ENCODE measurements around the gene MED16.

The MED16 gene

GRCh38 chr19:927351-927779 is 34.4 kb upstream of the MED16 start:
- no peaks in the 10 kb centered on the region for H3K27me3 ChIP-seq (ENCODE audit: control insufficient read depth, insufficient read depth, low read length, poor library complexity, severe bottlenecking)
- H3K4me3 ChIP-seq (ENCODE audit: insufficient read depth, low read depth, low read length) = peak overlapping the region; percentile 91
- peaks cover 9% of the 10 kb centered on the region for H3K4me1 ChIP-seq (ENCODE audit: control insufficient read depth, insufficient read depth, low read length)
- H3K9me3 ChIP-seq (ENCODE audit: control insufficient read depth, low read length) = no peaks in the 10 kb centered on the region
- H3K27ac ChIP-seq (ENCODE audit: insufficient read depth, low read depth, low read length, poor library complexity, severe bottlenecking) = peak overlapping the region; percentile 60
- peaks cover 13% of the 10 kb centered on the region for H3K36me3 ChIP-seq (ENCODE audit: control insufficient read depth, insufficient read depth, low read length)
- WGBS, 2 experiments = 3 to 4% methylated on average over 10 to 15 of the region's 15 CpGs

GRCh38 chr19:926589-927350 is 33.8 kb upstream of the MED16 start:
- Histone ChIP-seq H3K4me3 (ENCODE audit: insufficient read depth, low read depth, low read length) (peak overlapping the region; percentile 91), H3K36me3 (ENCODE audit: control insufficient read depth, insufficient read depth, low read length) (peaks cover 9% of the 10 kb centered on the region), H3K27ac (ENCODE audit: insufficient read depth, low read depth, low read length, poor library complexity, severe bottlenecking) (peak overlapping the region; percentile 60), H3K4me1 (ENCODE audit: control insufficient read depth, insufficient read depth, low read length) (peaks cover 6% of the 10 kb centered on the region), H3K27me3 (ENCODE audit: control insufficient read depth, insufficient read depth, low read length, poor library complexity, severe bottlenecking) (no peaks in the 10 kb centered on the region), H3K9me3 (ENCODE audit: control insufficient read depth, low read length) (no peaks in the 10 kb centered on the region)
- 0 to 1% methylated on average over 45 to 52 of the region's 52 CpGs for WGBS, 2 experiments

- Histone ChIP-seq H3K4me3 (ENCODE audit: insufficient read depth, low read depth, low read length) (peak overlapping the region; percentile 91), H3K27ac (ENCODE audit: insufficient read depth, low read depth, low read length, poor library complexity, severe bottlenecking) (peak overlapping the region; percentile 60), H3K4me1 (ENCODE audit: control insufficient read depth, insufficient read depth, low read length) (peaks cover 6% of the 10 kb centered on the region), H3K9me3 (ENCODE audit: control insufficient read depth, low read length) (no peaks in the 10 kb centered on the region), H3K27me3 (ENCODE audit: control insufficient read depth, insufficient read depth, low read length, poor library complexity, severe bottlenecking) (peaks cover 3% of the 10 kb centered on the region), H3K36me3 (ENCODE audit: control insufficient read depth, insufficient read depth, low read length) (peaks cover 9% of the 10 kb centered on the region)
- WGBS, 2 experiments = 0% methylated on average over 21 of the region's 21 CpGs
Observed at GRCh38 chr19:926323-926588, 33.3 kb upstream of the MED16 start.

- peaks cover 9% of the 10 kb centered on the region for H3K27me3 ChIP-seq (ENCODE audit: control insufficient read depth, insufficient read depth, low read length, poor library complexity, severe bottlenecking)
- peaks cover 5% of the 10 kb centered on the region for H3K36me3 ChIP-seq (ENCODE audit: control insufficient read depth, insufficient read depth, low read length)
- 0% methylated on average over 95 to 97 of the region's 97 CpGs for WGBS, 2 experiments
- peaks cover 6% of the 10 kb centered on the region for H3K4me1 ChIP-seq (ENCODE audit: control insufficient read depth, insufficient read depth, low read length)
- H3K4me3 ChIP-seq (ENCODE audit: insufficient read depth, low read depth, low read length) = peak within 1 kb of the TSS; percentile 91
- H3K9me3 ChIP-seq (ENCODE audit: control insufficient read depth, low read length) = no peaks in the 10 kb centered on the region
- H3K27ac ChIP-seq (ENCODE audit: insufficient read depth, low read depth, low read length, poor library complexity, severe bottlenecking) = peak within 1 kb of the TSS; percentile 60
Observed at GRCh38 chr19:925526-926322, 32.7 kb upstream of the MED16 start, which contains the start of gene ARID3A. TSS of gene ARID3A (plus strand) at chr19:926035. CDS start at chr19:929529, 3,494 bp downstream.

GRCh38 chr19:925087-925525 is 32.1 kb upstream of the MED16 start:
- WGBS, 2 experiments = 0 to 1% methylated on average over 39 of the region's 39 CpGs
- Histone ChIP-seq H3K4me1 (ENCODE audit: control insufficient read depth, insufficient read depth, low read length) (peaks cover 6% of the 10 kb centered on the region), H3K27ac (ENCODE audit: insufficient read depth, low read depth, low read length, poor library complexity, severe bottlenecking) (no peak overlapping the region), H3K4me3 (ENCODE audit: insufficient read depth, low read depth, low read length) (peak overlapping the region; percentile 91), H3K36me3 (ENCODE audit: control insufficient read depth, insufficient read depth, low read length) (peaks cover 4% of the 10 kb centered on the region), H3K9me3 (ENCODE audit: control insufficient read depth, low read length) (no peaks in the 10 kb centered on the region), H3K27me3 (ENCODE audit: control insufficient read depth, insufficient read depth, low read length, poor library complexity, severe bottlenecking) (peaks cover 15% of the 10 kb centered on the region)

GRCh38 chr19:924553-925086 is 31.6 kb upstream of the MED16 start:
- no peaks in the 10 kb centered on the region for H3K9me3 ChIP-seq (ENCODE audit: control insufficient read depth, low read length)
- peaks cover 2% of the 10 kb centered on the region for H3K36me3 ChIP-seq (ENCODE audit: control insufficient read depth, insufficient read depth, low read length)
- peak overlapping the region; percentile 91 for H3K4me3 ChIP-seq (ENCODE audit: insufficient read depth, low read depth, low read length)
- H3K4me1 ChIP-seq (ENCODE audit: control insufficient read depth, insufficient read depth, low read length) = peaks cover 6% of the 10 kb centered on the region
- H3K27ac ChIP-seq (ENCODE audit: insufficient read depth, low read depth, low read length, poor library complexity, severe bottlenecking) = no peak overlapping the region
- WGBS, 2 experiments = 10 to 11% methylated on average over 31 of the region's 31 CpGs
- H3K27me3 ChIP-seq (ENCODE audit: control insufficient read depth, insufficient read depth, low read length, poor library complexity, severe bottlenecking) = peaks cover 20% of the 10 kb centered on the region

GRCh38 chr19:920051-920864 is 27.3 kb upstream of the MED16 start:
- 4 to 5% methylated on average over 84 of the region's 84 CpGs for WGBS, 2 experiments
- no peak overlapping the region for H3K4me3 ChIP-seq (ENCODE audit: insufficient read depth, low read depth, low read length)

GRCh38 chr19:919199-920050 is 26.4 kb upstream of the MED16 start:
- Histone ChIP-seq H3K27ac (ENCODE audit: insufficient read depth, low read depth, low read length, poor library complexity, severe bottlenecking) (no peak overlapping the region), H3K9me3 (ENCODE audit: control insufficient read depth, low read length) (no peaks in the 10 kb centered on the region), H3K27me3 (ENCODE audit: control insufficient read depth, insufficient read depth, low read length, poor library complexity, severe bottlenecking) (peaks cover 62% of the 10 kb centered on the region), H3K4me3 (ENCODE audit: insufficient read depth, low read depth, low read length) (peak overlapping the region; percentile 2), H3K36me3 (ENCODE audit: control insufficient read depth, insufficient read depth, low read length) (no peaks in the 10 kb centered on the region), H3K4me1 (ENCODE audit: control insufficient read depth, insufficient read depth, low read length) (peaks cover 19% of the 10 kb centered on the region)
- WGBS, 2 experiments = 7 to 8% methylated on average over 68 of the region's 68 CpGs

More at GRCh38 chr19:920051-920864, 27.3 kb upstream of the MED16 start:
- H3K9me3 ChIP-seq (ENCODE audit: control insufficient read depth, low read length) = no peaks in the 10 kb centered on the region
- peaks cover 58% of the 10 kb centered on the region for H3K27me3 ChIP-seq (ENCODE audit: control insufficient read depth, insufficient read depth, low read length, poor library complexity, severe bottlenecking)
- H3K36me3 ChIP-seq (ENCODE audit: control insufficient read depth, insufficient read depth, low read length) = no peaks in the 10 kb centered on the region
- H3K27ac ChIP-seq (ENCODE audit: insufficient read depth, low read depth, low read length, poor library complexity, severe bottlenecking) = no peak overlapping the region
- peaks cover 19% of the 10 kb centered on the region for H3K4me1 ChIP-seq (ENCODE audit: control insufficient read depth, insufficient read depth, low read length)

GRCh38 chr19:918481-919198 is 25.7 kb upstream of the MED16 start:
- H3K4me3 ChIP-seq (ENCODE audit: insufficient read depth, low read depth, low read length) = no peak overlapping the region
- no peaks in the 10 kb centered on the region for H3K9me3 ChIP-seq (ENCODE audit: control insufficient read depth, low read length)
- 3% methylated on average over 58 of the region's 58 CpGs for WGBS, 2 experiments
- H3K27ac ChIP-seq (ENCODE audit: insufficient read depth, low read depth, low read length, poor library complexity, severe bottlenecking) = no peak overlapping the region
- no peaks in the 10 kb centered on the region for H3K36me3 ChIP-seq (ENCODE audit: control insufficient read depth, insufficient read depth, low read length)
- peaks cover 64% of the 10 kb centered on the region for H3K27me3 ChIP-seq (ENCODE audit: control insufficient read depth, insufficient read depth, low read length, poor library complexity, severe bottlenecking)
- peaks cover 19% of the 10 kb centered on the region for H3K4me1 ChIP-seq (ENCODE audit: control insufficient read depth, insufficient read depth, low read length)
